C4-2B (cell line): ENCODE measurements around the gene BMERB1.

Source experiments
- ZFX ChIP-seq: fragments of 450-650 bp; IDR thresholded peaks from 2 replicates; pipeline ENCODE4 v1.6.1; 2017
- TF ChIP-seq, protein P1 (sequence below): fragments of 450-650 bp; conservative IDR thresholded peaks from 2 replicates; pipeline ENCODE4 v1.5.1; 2017; ENCODE audit warnings: mild to moderate bottlenecking

GRCh38 chr16:15559176-15559575 lies 124.8 kb downstream of the BMERB1 start:
- TF ChIP-seq, protein P1, sequence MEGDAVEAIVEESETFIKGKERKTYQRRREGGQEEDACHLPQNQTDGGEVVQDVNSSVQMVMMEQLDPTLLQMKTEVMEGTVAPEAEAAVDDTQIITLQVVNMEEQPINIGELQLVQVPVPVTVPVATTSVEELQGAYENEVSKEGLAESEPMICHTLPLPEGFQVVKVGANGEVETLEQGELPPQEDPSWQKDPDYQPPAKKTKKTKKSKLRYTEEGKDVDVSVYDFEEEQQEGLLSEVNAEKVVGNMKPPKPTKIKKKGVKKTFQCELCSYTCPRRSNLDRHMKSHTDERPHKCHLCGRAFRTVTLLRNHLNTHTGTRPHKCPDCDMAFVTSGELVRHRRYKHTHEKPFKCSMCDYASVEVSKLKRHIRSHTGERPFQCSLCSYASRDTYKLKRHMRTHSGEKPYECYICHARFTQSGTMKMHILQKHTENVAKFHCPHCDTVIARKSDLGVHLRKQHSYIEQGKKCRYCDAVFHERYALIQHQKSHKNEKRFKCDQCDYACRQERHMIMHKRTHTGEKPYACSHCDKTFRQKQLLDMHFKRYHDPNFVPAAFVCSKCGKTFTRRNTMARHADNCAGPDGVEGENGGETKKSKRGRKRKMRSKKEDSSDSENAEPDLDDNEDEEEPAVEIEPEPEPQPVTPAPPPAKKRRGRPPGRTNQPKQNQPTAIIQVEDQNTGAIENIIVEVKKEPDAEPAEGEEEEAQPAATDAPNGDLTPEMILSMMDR: no peak
- TF ChIP-seq ZFX: no peak
